Mesothelial cell of epicardium (in vitro differentiated cells): ENCODE measurements around the gene AHCY. TPM values are rescaled to one million over a fixed set of nuclear protein-coding genes. Genes with fewer than 3 reads are reported as not detected.
A peak's percentile ranks its signal among the peaks of the same experiment; 100 is the strongest.
"Not testable (repeated sequence)": the region's sequence is repeated elsewhere in the genome, so short reads cannot be mapped to it uniquely, and the experiment has no call there.

ENCODE experiments used
- DNase-seq, 2 experiments: peaks; one replicate each; pipeline ENCODE4 v3.0.0; 2021; ENCODE audit warnings: low spot score in 2 of 2; ENCODE audit not compliant: unreplicated experiment in 2 of 2
- H3K27ac Mint-ChIP-seq: 2 replicates; pipeline ENCODE4 v1.8.0; 2021; ENCODE audit warnings: mixed read lengths
- H3K27me3 Mint-ChIP-seq: 2 replicates; pipeline ENCODE4 v1.8.0; 2021; ENCODE audit warnings: low read depth, mixed read lengths
- H3K36me3 Mint-ChIP-seq: 2 replicates; pipeline ENCODE4 v1.8.0; 2021; ENCODE audit warnings: mixed read lengths
- H3K4me1 Mint-ChIP-seq: 2 replicates; pipeline ENCODE4 v1.8.0; 2021; ENCODE audit warnings: mixed read lengths
- H3K4me3 Mint-ChIP-seq: 2 replicates; pipeline ENCODE4 v1.8.0; 2021; ENCODE audit warnings: mild to moderate bottlenecking, moderate library complexity, mixed read lengths
- H3K9me3 Mint-ChIP-seq: 2 replicates; pipeline ENCODE4 v1.8.0; 2021; ENCODE audit warnings: mixed read lengths
- CTCF ChIP-seq: fragments of 200-600 bp; sonication (generic); IDR thresholded peaks from one replicate; pipeline ENCODE4 v1.5.0; 2021; ENCODE audit warnings: antibody characterized with exemption; ENCODE audit not compliant: unreplicated experiment
- total RNA-seq: library from RNA; stranded (reverse); gene quantifications from 3 replicates; pipeline ENCODE4 v1.2.1, GENCODE V29; 2021

Gene AHCY
- total RNA-seq, 1 donor from 2014 or later = 150 TPM

- Mint-ChIP-seq H3K4me3 (no peak overlapping the region), H3K36me3 (peaks cover 2% of the 10 kb centered on the region), H3K27me3 (no peaks in the 10 kb centered on the region), H3K27ac (no peak overlapping the region), H3K4me1 (no peaks in the 10 kb centered on the region), H3K9me3 (no peaks in the 10 kb centered on the region)
- no peak for DNase-seq
- no peak for TF ChIP-seq CTCF
These were observed 39.0 kb downstream of the AHCY start for GRCh38 chr20:34264141-34264540.

GRCh38 chr20:34263468-34263867 lies 39.7 kb downstream of the AHCY start:
- not testable (repeated sequence) for H3K36me3 Mint-ChIP-seq, H3K27ac Mint-ChIP-seq, H3K4me1 Mint-ChIP-seq, DNase-seq, H3K27me3 Mint-ChIP-seq, H3K9me3 Mint-ChIP-seq, H3K4me3 Mint-ChIP-seq

- no peaks in the 10 kb centered on the region for H3K36me3 Mint-ChIP-seq
- no peaks in the 10 kb centered on the region for H3K9me3 Mint-ChIP-seq
- no peaks in the 10 kb centered on the region for H3K4me1 Mint-ChIP-seq
- H3K27me3 Mint-ChIP-seq = no peaks in the 10 kb centered on the region
- H3K27ac Mint-ChIP-seq = peak overlapping the region; percentile 61
- DNase-seq = no peak
- H3K4me3 Mint-ChIP-seq = no peak overlapping the region
- TF ChIP-seq CTCF = no peak
These were observed 40.5 kb downstream of the AHCY start for GRCh38 chr20:34262488-34263288.

GRCh38 chr20:34260208-34260942 lies 42.8 kb downstream of the AHCY start:
- H3K27ac Mint-ChIP-seq = no peak overlapping the region
- no peak overlapping the region for H3K4me3 Mint-ChIP-seq
- H3K9me3 Mint-ChIP-seq = no peaks in the 10 kb centered on the region
- DNase-seq = no peak
- no peaks in the 10 kb centered on the region for H3K27me3 Mint-ChIP-seq
- no peaks in the 10 kb centered on the region for H3K36me3 Mint-ChIP-seq
- TF ChIP-seq CTCF = no peak
- H3K4me1 Mint-ChIP-seq = peaks cover 3% of the 10 kb centered on the region

GRCh38 chr20:34256629-34257124 lies 46.5 kb downstream of the AHCY start:
- H3K9me3 Mint-ChIP-seq = peaks cover 5% of the 10 kb centered on the region
- no peaks in the 10 kb centered on the region for H3K36me3 Mint-ChIP-seq
- H3K27me3 Mint-ChIP-seq = no peaks in the 10 kb centered on the region
- H3K4me3 Mint-ChIP-seq = no peak overlapping the region
- DNase-seq = no peak
- H3K27ac Mint-ChIP-seq = no peak overlapping the region
- H3K4me1 Mint-ChIP-seq = peaks cover 10% of the 10 kb centered on the region
- TF ChIP-seq CTCF = no peak

- peaks cover 10% of the 10 kb centered on the region for H3K4me1 Mint-ChIP-seq
- no peaks in the 10 kb centered on the region for H3K27me3 Mint-ChIP-seq
- no peak overlapping the region for H3K4me3 Mint-ChIP-seq
- H3K36me3 Mint-ChIP-seq = no peaks in the 10 kb centered on the region
- no peak overlapping the region for H3K27ac Mint-ChIP-seq
- peaks cover 7% of the 10 kb centered on the region for H3K9me3 Mint-ChIP-seq
- DNase-seq = no peak
- TF ChIP-seq CTCF = no peak
These were observed 48.2 kb downstream of the AHCY start for GRCh38 chr20:34254979-34255378.

GRCh38 chr20:34252431-34253086 lies 50.6 kb downstream of the AHCY start:
- H3K9me3 Mint-ChIP-seq, H3K27me3 Mint-ChIP-seq, H3K4me3 Mint-ChIP-seq, DNase-seq, H3K36me3 Mint-ChIP-seq: not testable (repeated sequence)
- peaks cover 13% of the 10 kb centered on the region for H3K4me1 Mint-ChIP-seq
- H3K27ac Mint-ChIP-seq = peak overlapping the region; percentile 80
